H1 (cell line): ENCODE data around the gene EOGT. TPM values are rescaled to one million over a fixed set of nuclear protein-coding genes. Genes with fewer than 3 reads are reported as not detected.

ENCODE experiments used
- CTCF ChIA-PET: fragments of 300-600 bp; sonication (Branson Sonifier 250); formaldehyde crosslinking; loops from one replicate; lab custom pipeline; 2021; ENCODE audit not compliant: partially characterized antibody; lab: Charles Lee
- POLR2A ChIA-PET: fragments of 300-600 bp; sonication (Branson Sonifier 250); formaldehyde crosslinking; loops from one replicate; lab custom pipeline; 2021; ENCODE audit warnings: inconsistent platforms; ENCODE audit not compliant: partially characterized antibody; lab: Charles Lee
- DNase-seq, 2 experiments: peaks; one replicate each; pipeline versions ENCODE4 v3.0.0 to v3.0.0-alpha.2; 2010 to 2022; ENCODE audit warnings: low spot score in 2 of 2, low read depth in 1 of 2, mixed read lengths in 1 of 2
- FAIRE-seq: peaks from 2 replicates; lab custom pipeline; 2011; peaks lifted over from hg19 to GRCh38; lab: Jason Lieb, UNC
- H2AFZ ChIP-seq: 2 replicates; pipeline ENCODE4 v1.8.1; 2012; ENCODE audit warnings: low read length, inconsistent platforms
- H2AK5ac ChIP-seq: 2 replicates; pipeline ENCODE4 v1.6.1; 2013; ENCODE audit warnings: low read depth, low read length
- H2BK120ac ChIP-seq: replicated peaks from 2 replicates; pipeline ENCODE3; 2013; ENCODE audit warnings: low read depth, low read length, inconsistent platforms
- H2BK12ac ChIP-seq: 2 replicates; pipeline ENCODE4 v1.6.1; 2013; ENCODE audit warnings: low read depth, low read length
- H2BK15ac ChIP-seq: 2 replicates; pipeline ENCODE4 v1.6.1; 2013; ENCODE audit warnings: low read length
- H2BK20ac ChIP-seq: 2 replicates; pipeline ENCODE4 v1.6.1; 2013; ENCODE audit warnings: low read length
- H2BK5ac ChIP-seq: 2 replicates; pipeline ENCODE4 v1.6.1; 2013; ENCODE audit warnings: low read depth, low read length
- H3K14ac ChIP-seq: 2 replicates; pipeline ENCODE4 v1.6.1; 2013; ENCODE audit warnings: inconsistent platforms; ENCODE audit not compliant: insufficient read length
- H3K18ac ChIP-seq: 2 replicates; pipeline ENCODE4 v1.6.1; 2013; ENCODE audit warnings: low read length; ENCODE audit errors: extremely low read depth
- H3K23ac ChIP-seq: 2 replicates; pipeline ENCODE4 v1.6.1; 2013; ENCODE audit warnings: inconsistent platforms; ENCODE audit not compliant: insufficient read length
- H3K23me2 ChIP-seq: 2 replicates; pipeline ENCODE4 v1.6.1; 2013; ENCODE audit warnings: low read depth, low read length
- H3K27ac ChIP-seq: 2 replicates; pipeline ENCODE4 v1.6.1; 2011; ENCODE audit warnings: low read depth, low read length, inconsistent platforms
- H3K27me3 ChIP-seq, 4 experiments: replicated peaks in 1 of 4; 1 replicate in 1 of 4; 2 replicates in 3 of 4; pipeline versions ENCODE4 v1.6.1 to v1.8.1; 2011 to 2013; ENCODE audit warnings: low read length in 3 of 4, mild to moderate bottlenecking in 3 of 4, inconsistent platforms in 2 of 4, mixed read lengths in 2 of 4, moderate library complexity in 1 of 4; ENCODE audit not compliant: control insufficient read depth in 3 of 4, insufficient read depth in 3 of 4; ENCODE audit errors: extremely low read depth in 1 of 4
- H3K36me3 ChIP-seq, 4 experiments: 2 replicates each; pipeline versions ENCODE4 v1.6.1 to v1.8.1; 2011 to 2013; ENCODE audit warnings: mild to moderate bottlenecking in 4 of 4, low read length in 3 of 4, moderate library complexity in 2 of 4, control low read depth in 1 of 4, inconsistent platforms in 1 of 4; ENCODE audit not compliant: insufficient read depth in 4 of 4, control insufficient read depth in 2 of 4
- H3K4ac ChIP-seq: replicated peaks from 2 replicates; pipeline ENCODE3; 2013; ENCODE audit warnings: low read length, low read depth, mixed read lengths, inconsistent platforms; ENCODE audit not compliant: insufficient read length
- H3K4me1 ChIP-seq, 4 experiments: replicated peaks in 1 of 4; 1 replicate in 1 of 4; 2 replicates in 3 of 4; pipeline versions ENCODE4 v1.6.1 to v1.8.1; 2011 to 2013; ENCODE audit warnings: low read length in 3 of 4, inconsistent platforms in 2 of 4, mixed read lengths in 1 of 4; ENCODE audit not compliant: insufficient read depth in 4 of 4, control insufficient read depth in 3 of 4
- H3K4me2 ChIP-seq, 2 experiments: 2 replicates each; pipeline versions ENCODE4 v1.6.1 to v1.8.1; 2011 to 2013; ENCODE audit warnings: low read depth in 2 of 2, low read length in 2 of 2, control low read depth in 1 of 2, inconsistent platforms in 1 of 2, mild to moderate bottlenecking in 1 of 2; ENCODE audit not compliant: insufficient read depth in 1 of 2
- H3K4me3 ChIP-seq, 4 experiments: fragments of 200-600, 300-600 bp in 1 of 4; sonication (generic), shearing (Covaris generic), sonication (Bioruptor Twin) in 1 of 4; 2 replicates each; pipeline versions ENCODE4 v1.5.1 to v1.8.1; 2011 to 2016; ENCODE audit warnings: low read length in 4 of 4, low read depth in 3 of 4, control low read depth in 2 of 4, inconsistent platforms in 2 of 4, mild to moderate bottlenecking in 2 of 4, mixed read lengths in 1 of 4, moderate library complexity in 1 of 4; ENCODE audit not compliant: insufficient read depth in 2 of 4; ENCODE audit errors: extremely low read depth in 1 of 4
- H3K56ac ChIP-seq: replicated peaks from 2 replicates; pipeline ENCODE3; 2013; ENCODE audit warnings: low read depth, mild to moderate bottlenecking, mixed read lengths, low read length, inconsistent platforms; ENCODE audit not compliant: insufficient read length
- H3K79me1 ChIP-seq: 2 replicates; pipeline ENCODE4 v1.6.1; 2013; ENCODE audit warnings: low read depth, low read length, control low read depth
- H3K79me2 ChIP-seq, 2 experiments: 2 replicates each; pipeline versions ENCODE4 v1.6.1 to v1.8.1; 2012 to 2013; ENCODE audit warnings: low read length in 2 of 2, mild to moderate bottlenecking in 2 of 2, inconsistent platforms in 1 of 2; ENCODE audit not compliant: insufficient read depth in 2 of 2, control insufficient read depth in 1 of 2
- H3K9ac ChIP-seq, 4 experiments: replicated peaks in 1 of 4; 1 replicate in 1 of 4; 2 replicates in 3 of 4; pipeline versions ENCODE4 v1.6.1 to v1.8.1; 2011 to 2013; ENCODE audit warnings: low read depth in 3 of 4, low read length in 3 of 4, control low read depth in 2 of 4, mild to moderate bottlenecking in 2 of 4, moderate library complexity in 2 of 4, inconsistent platforms in 1 of 4; ENCODE audit errors: extremely low read depth in 1 of 4
- H3K9me3 ChIP-seq, 2 experiments: 2 replicates each; pipeline versions ENCODE4 v1.6.1 to v1.8.1; 2012 to 2013; ENCODE audit warnings: mild to moderate bottlenecking in 2 of 2, moderate library complexity in 2 of 2, control low read depth in 1 of 2, inconsistent platforms in 1 of 2, low read depth in 1 of 2, low read length in 1 of 2, mixed read lengths in 1 of 2; ENCODE audit not compliant: insufficient read depth in 2 of 2
- H4K20me1 ChIP-seq, 2 experiments: replicated peaks in 1 of 2; 2 replicates each; pipeline versions ENCODE3 to v1.8.1; 2011 to 2013; ENCODE audit warnings: inconsistent platforms in 2 of 2, low read length in 2 of 2, mild to moderate bottlenecking in 1 of 2; ENCODE audit not compliant: insufficient read depth in 2 of 2, control insufficient read depth in 1 of 2
- H4K5ac ChIP-seq: 2 replicates; pipeline ENCODE4 v1.6.1; 2013; ENCODE audit warnings: low read length, low read depth, mixed read lengths, inconsistent platforms; ENCODE audit not compliant: insufficient read length
- H4K8ac ChIP-seq: 2 replicates; pipeline ENCODE4 v1.8.0; 2013; ENCODE audit warnings: mild to moderate bottlenecking, moderate library complexity, low read length, inconsistent platforms; ENCODE audit not compliant: insufficient read depth; ENCODE audit errors: extremely low read depth
- H4K91ac ChIP-seq: replicated peaks from 2 replicates; pipeline ENCODE3; 2013; ENCODE audit warnings: low read length, mixed read lengths, inconsistent platforms; ENCODE audit not compliant: insufficient read length
- CHD1 ChIP-seq: IDR thresholded peaks from 2 replicates; pipeline ENCODE4 v1.6.1; 2012; ENCODE audit warnings: low read depth, low read length, improper control_type of control experiment
- WGBS, 2 experiments: shearing (Covaris generic) in 1 of 2; methylation state at CpG; one replicate each; pipeline versions ENCODE4 v1.1.6 to v1.1.7; 2013 to 2015; ENCODE audit warnings: low lambda C conversion rate in 2 of 2, mixed read lengths in 2 of 2, inconsistent platforms in 1 of 2, low coverage in 1 of 2, missing lambda C conversion rate in 1 of 2; ENCODE audit not compliant: insufficient replicate concordance in 2 of 2, insufficient coverage in 1 of 2, insufficient read length in 1 of 2; ENCODE audit errors: extremely low coverage in 1 of 2, missing lambda C conversion rate in 1 of 2; 5-methylcytosine and 5-hydroxymethylcytosine counted together
- polyA plus RNA-seq, 7 experiments: library from polyadenylated mRNA; depleted of rRNA in 3 of 7; stranded (reverse) in 5 of 7; unstranded in 2 of 7; fragments of >200 nt in 5 of 7; fragments of 200-250 nt in 2 of 7; gene quantifications; 1 replicate in 5 of 7; 2 replicates in 1 of 7; 4 replicates in 1 of 7; pipeline versions ENCODE4 v1.2.1 to v1.2.3, GENCODE V29; 2011 to 2013; ENCODE audit warnings: missing spikeins in 2 of 7, mixed read lengths in 2 of 7
- total RNA-seq: library from RNA; stranded (reverse); fragmentation: NEBNext Ultra II Directional; extraction: Animal tissue kit (Norgen Biotek cat#: 25700); gene quantifications from 2 replicates; pipeline ENCODE4 v1.2.1, GENCODE V29; 2021

Gene EOGT
- total and polyA plus RNA-seq, 2 of the 8 experiments (the other 6 are each of a cell fraction or from before 2014, with no cell fraction given), result 6.7 to 20.7 TPM

DNA sequence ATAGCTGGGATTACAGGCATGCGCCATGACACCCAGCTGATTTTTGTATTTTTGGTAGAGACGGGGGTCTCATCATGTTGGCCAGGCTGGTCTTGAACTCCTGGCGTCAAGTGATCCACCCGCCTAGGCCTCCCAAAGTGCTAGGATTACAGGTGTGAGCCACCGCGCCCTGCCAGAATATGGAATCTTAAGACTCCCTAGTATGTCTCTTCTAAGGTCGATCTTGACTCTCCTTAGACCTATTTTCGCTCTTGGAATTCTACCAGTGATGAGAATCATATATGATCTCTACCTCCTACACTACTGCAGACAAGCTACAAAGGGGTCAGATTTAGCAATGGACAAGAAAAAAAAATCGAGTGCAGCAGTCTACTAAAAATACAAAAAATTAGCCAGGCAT is 19.3 kb upstream of the EOGT start:
- H2BK5ac ChIP-seq, result no peak overlapping the region
- H3K23ac ChIP-seq, result no peak overlapping the region
- H2BK20ac ChIP-seq, result no peak overlapping the region
- FAIRE-seq (no peak), DNase-seq (no peak)
- H3K36me3 ChIP-seq, result peaks cover 7 to 39% (median 21%) of the 10 kb centered on the region in 4 experiments; a peak in 7 of 8 replicates
- POLR2A ChIA-PET, result interaction anchor here (0.7 kb wide), 1 partner anchor 348 kb away, joined by 3 read pairs; no protein-coding TSS in a partner anchor
- no peaks in the 10 kb centered on the region for H3K4me1 ChIP-seq
- H3K9ac ChIP-seq, result no peak overlapping the region
- H4K5ac ChIP-seq, result no peak overlapping the region
- CTCF ChIA-PET, result interaction anchor here (0.6 kb wide), 1 partner anchor 40 kb away, joined by 4 read pairs; no protein-coding TSS in a partner anchor
- H3K56ac ChIP-seq, result no peak overlapping the region
- H3K18ac ChIP-seq, result no peak overlapping the region
- no peaks in the 10 kb centered on the region for H3K27me3 ChIP-seq
- H4K8ac ChIP-seq, result no peak overlapping the region
- no peak for TF ChIP-seq CHD1
- no peak overlapping the region for H3K27ac ChIP-seq
- H2BK15ac ChIP-seq, result no peak overlapping the region
- H3K79me1 ChIP-seq, result no peaks in the 10 kb centered on the region
- no peak overlapping the region for H3K4ac ChIP-seq
- H3K4me2 ChIP-seq, result no peak overlapping the region
- H3K23me2 ChIP-seq, result no peaks in the 10 kb centered on the region
- H3K79me2 ChIP-seq, result no peaks in the 10 kb centered on the region
- H3K14ac ChIP-seq, result no peak overlapping the region
- no peaks in the 10 kb centered on the region for H4K20me1 ChIP-seq
- 87% methylated on average over 9 of the region's 9 CpGs; no CpG with 5 or more reads in 1 of the 2 experiments for WGBS, 2 experiments
- H4K91ac ChIP-seq, result no peak overlapping the region
- H2AFZ ChIP-seq, result no peak overlapping the region
- H3K4me3 ChIP-seq, result no peak overlapping the region
- H2BK12ac ChIP-seq, result no peak overlapping the region
- H2BK120ac ChIP-seq, result no peak overlapping the region
- no peak overlapping the region for H2AK5ac ChIP-seq
- H3K9me3 ChIP-seq, result no peaks in the 10 kb centered on the region
